PC-9 (cell line): ENCODE measurements around the gene SLC16A8. TPM values are rescaled to one million over a fixed set of nuclear protein-coding genes. Genes with fewer than 3 reads are reported as not detected.

Experiments
- BruUV-seq: library from RNA; stranded (reverse); fragments of 400-500 nt; replicated peaks from 2 replicates; lab custom pipeline; 2021; lab: Mats Ljungman, UMichigan
- CTCF ChIA-PET: fragments of 300-600 bp; sonication (Branson Sonifier 250); formaldehyde crosslinking; loops from one replicate; lab custom pipeline; 2022; ENCODE audit warnings: antibody characterized with exemption; lab: Charles Lee
- POLR2A ChIA-PET: fragments of 300-600 bp; sonication (Branson Sonifier 250); formaldehyde crosslinking; loops from one replicate; lab custom pipeline; 2022; ENCODE audit warnings: antibody characterized with exemption; ENCODE audit not compliant: unreplicated experiment; lab: Charles Lee
- DNase-seq, 2 experiments: peaks; one replicate each; pipeline versions ENCODE4 v3.0.0 to v3.0.0-alpha.2; 2015 to 2022; ENCODE audit warnings: mixed read lengths in 1 of 2
- H2AFZ ChIP-seq: fragments of 200-600 bp; sonication (generic); 2 replicates; pipeline ENCODE4 v1.8.1; 2017; ENCODE audit warnings: antibody characterized with exemption
- H3F3A ChIP-seq: fragments of 200-600 bp; sonication (generic); 2 replicates; pipeline ENCODE4 v1.8.1; 2017; ENCODE audit warnings: antibody characterized with exemption, mild to moderate bottlenecking, low read depth; ENCODE audit not compliant: insufficient read depth
- H3K27ac ChIP-seq: fragments of 200-600 bp; sonication (generic); 2 replicates; pipeline ENCODE4 v1.6.1; 2016; ENCODE audit warnings: mixed run types
- H3K27me3 ChIP-seq: fragments of 200-600 bp; sonication (generic); 2 replicates; pipeline ENCODE4 v1.6.1; 2016; ENCODE audit warnings: low read depth, mixed run types; ENCODE audit not compliant: insufficient read depth
- H3K36me3 ChIP-seq: fragments of 200-600 bp; sonication (generic); 2 replicates; pipeline ENCODE4 v1.6.1; 2016; ENCODE audit warnings: low read depth, mixed run types
- H3K4me1 ChIP-seq: fragments of 200-600 bp; sonication (generic); replicated peaks from 2 replicates; pipeline ENCODE4 v1.6.1; 2016; ENCODE audit warnings: mixed run types; ENCODE audit not compliant: insufficient read depth
- H3K4me2 ChIP-seq: fragments of 200-600 bp; sonication (generic); 2 replicates; pipeline ENCODE4 v1.6.1; 2017; ENCODE audit warnings: mixed run types
- H3K4me3 ChIP-seq: fragments of 200-600 bp; sonication (generic); 2 replicates; pipeline ENCODE4 v1.6.1; 2016; ENCODE audit warnings: mixed run types
- H3K79me2 ChIP-seq: fragments of 200-600 bp; sonication (generic); 2 replicates; pipeline ENCODE4 v1.6.1; 2017; ENCODE audit warnings: low read depth, mixed run types
- H3K9me2 ChIP-seq: fragments of 200-600 bp; sonication (generic); 2 replicates; pipeline ENCODE4 v1.8.1; 2017; ENCODE audit warnings: mild to moderate bottlenecking; ENCODE audit not compliant: insufficient read depth
- H3K9me3 ChIP-seq: fragments of 200-600 bp; sonication (generic); 2 replicates; pipeline ENCODE4 v1.8.1; 2016; ENCODE audit warnings: low read depth; ENCODE audit not compliant: insufficient read depth
- H4K20me1 ChIP-seq: fragments of 200-600 bp; sonication (generic); 2 replicates; pipeline ENCODE4 v1.8.1; 2017; ENCODE audit not compliant: insufficient read depth
- EZH2 ChIP-seq: fragments of 200-600 bp; sonication (generic); IDR thresholded peaks from 2 replicates; pipeline ENCODE4 v1.8.0; 2017; ENCODE audit warnings: antibody characterized with exemption, low read depth
- intact Hi-C: fragments of 100-400 bp; cut with micrococcal nuclease; formaldehyde crosslinking; loops from one replicate; pipeline ENCODE4 v1.10.0; 2022; ENCODE audit not compliant: unreplicated experiment
- total RNA-seq: library from RNA; stranded (reverse); gene quantifications from 2 replicates; pipeline ENCODE4 v1.2.3, GENCODE V29; 2021
- TF ChIP-seq, protein P1 (sequence below): fragments of 200-600 bp; sonication (generic); conservative IDR thresholded peaks from 2 replicates; pipeline ENCODE4 v1.6.1; 2017; ENCODE audit warnings: mixed run types, antibody characterized with exemption, mild to moderate bottlenecking, moderate library complexity

The SLC16A8 gene
- total RNA-seq, 1 experiment from 2014 or later = not detected

DNA sequence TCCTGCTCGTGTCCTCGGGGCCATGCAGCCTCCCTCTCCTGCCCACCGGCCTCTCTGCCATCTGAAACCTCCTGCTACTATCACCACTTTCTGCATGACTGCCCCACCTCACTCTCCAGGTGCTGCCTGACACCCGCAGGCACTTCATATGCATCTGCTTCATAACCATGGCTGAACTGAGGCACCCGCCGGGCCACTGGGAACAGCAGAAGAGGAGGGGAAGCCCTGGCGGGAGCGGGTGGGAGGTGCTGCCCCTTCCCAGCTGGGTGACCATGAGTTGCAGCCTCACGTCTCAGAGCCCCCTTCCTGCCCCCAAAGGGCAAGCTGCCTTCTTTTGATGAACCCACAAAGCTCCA, 48.5 kb downstream of the SLC16A8 start:
- no peak overlapping the region for H3K4me3 ChIP-seq
- ChIA-PET CTCF (interaction anchor here (0.6 kb wide), 1 partner anchor 654 kb away, joined by 3 read pairs; no protein-coding TSS in a partner anchor), POLR2A (no interaction called here)
- H3F3A ChIP-seq = no peaks in the 10 kb centered on the region
- H3K27me3 ChIP-seq = no peaks in the 10 kb centered on the region
- H3K36me3 ChIP-seq = no peaks in the 10 kb centered on the region
- peaks cover 13% of the 10 kb centered on the region for H3K4me1 ChIP-seq
- H3K27ac ChIP-seq = no peak overlapping the region
- no peak for DNase-seq
- no peak overlapping the region for H3K4me2 ChIP-seq
- intact Hi-C loops = no loop called here
- BruUV-seq = no TSS peak
- H3K9me2 ChIP-seq = no peaks in the 10 kb centered on the region
- TF ChIP-seq, protein P1, sequence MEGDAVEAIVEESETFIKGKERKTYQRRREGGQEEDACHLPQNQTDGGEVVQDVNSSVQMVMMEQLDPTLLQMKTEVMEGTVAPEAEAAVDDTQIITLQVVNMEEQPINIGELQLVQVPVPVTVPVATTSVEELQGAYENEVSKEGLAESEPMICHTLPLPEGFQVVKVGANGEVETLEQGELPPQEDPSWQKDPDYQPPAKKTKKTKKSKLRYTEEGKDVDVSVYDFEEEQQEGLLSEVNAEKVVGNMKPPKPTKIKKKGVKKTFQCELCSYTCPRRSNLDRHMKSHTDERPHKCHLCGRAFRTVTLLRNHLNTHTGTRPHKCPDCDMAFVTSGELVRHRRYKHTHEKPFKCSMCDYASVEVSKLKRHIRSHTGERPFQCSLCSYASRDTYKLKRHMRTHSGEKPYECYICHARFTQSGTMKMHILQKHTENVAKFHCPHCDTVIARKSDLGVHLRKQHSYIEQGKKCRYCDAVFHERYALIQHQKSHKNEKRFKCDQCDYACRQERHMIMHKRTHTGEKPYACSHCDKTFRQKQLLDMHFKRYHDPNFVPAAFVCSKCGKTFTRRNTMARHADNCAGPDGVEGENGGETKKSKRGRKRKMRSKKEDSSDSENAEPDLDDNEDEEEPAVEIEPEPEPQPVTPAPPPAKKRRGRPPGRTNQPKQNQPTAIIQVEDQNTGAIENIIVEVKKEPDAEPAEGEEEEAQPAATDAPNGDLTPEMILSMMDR = no peak
- no peak for TF ChIP-seq EZH2
- H3K79me2 ChIP-seq = no peaks in the 10 kb centered on the region
- H3K9me3 ChIP-seq = no peaks in the 10 kb centered on the region
- no peaks in the 10 kb centered on the region for H4K20me1 ChIP-seq
- no peak overlapping the region for H2AFZ ChIP-seq

DNA sequence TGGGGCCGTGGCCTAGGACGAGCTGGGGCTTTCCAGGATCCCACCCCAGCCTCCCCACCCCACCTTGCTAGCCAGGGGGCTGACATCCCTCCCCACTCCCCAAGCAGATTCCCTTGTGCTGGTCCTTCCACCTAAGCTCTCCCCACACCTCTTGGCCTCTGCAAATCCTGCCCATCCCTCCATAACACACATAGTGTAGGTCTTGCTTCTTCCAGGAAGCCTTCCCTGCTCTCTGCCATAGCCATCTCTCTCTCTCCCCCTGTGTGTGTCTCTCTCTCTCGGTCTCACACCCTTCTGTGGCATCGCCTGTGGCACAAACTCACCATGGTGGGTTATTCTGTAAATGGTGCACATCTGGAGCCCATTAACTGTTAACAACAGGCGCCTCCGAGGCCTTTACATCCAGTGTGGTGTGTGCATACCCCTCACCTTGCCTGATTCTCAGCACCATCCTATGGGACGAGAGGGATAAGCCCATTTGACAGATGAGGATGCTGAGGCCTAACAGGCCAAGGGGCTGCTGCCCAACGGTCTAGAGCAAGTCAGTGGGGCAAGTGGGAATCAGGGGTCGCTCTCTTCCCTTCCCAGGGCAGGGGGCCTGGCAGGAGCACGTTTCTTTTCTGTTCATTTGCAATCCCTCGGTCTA, 49.0 kb downstream of the SLC16A8 start:
- Histone ChIP-seq H3K4me3 (no peak overlapping the region), H3K27me3 (no peaks in the 10 kb centered on the region), H3K27ac (no peak overlapping the region), H3K4me2 (0 out of 2 replicates have a peak overlapping the region, but pooled peaks have one; percentile 7), H4K20me1 (no peaks in the 10 kb centered on the region), H2AFZ (no peak overlapping the region), H3F3A (no peaks in the 10 kb centered on the region), H3K36me3 (no peaks in the 10 kb centered on the region), H3K9me2 (no peaks in the 10 kb centered on the region), H3K4me1 (peaks cover 13% of the 10 kb centered on the region), H3K9me3 (no peaks in the 10 kb centered on the region), H3K79me2 (no peaks in the 10 kb centered on the region)
- POLR2A ChIA-PET = no interaction called here
- no peak for DNase-seq
- TSS peak; percentile 45 for BruUV-seq
- TF ChIP-seq EZH2 = no peak
- TF ChIP-seq, protein P1 = no peak
- CTCF ChIA-PET = interaction anchor here (0.5 to 1.3 kb wide), 3 partner anchors 17 to 1286 kb away, joined by 3 to 6 read pairs (median 3); no protein-coding TSS in a partner anchor
- intact Hi-C loops = no loop called here

DNA sequence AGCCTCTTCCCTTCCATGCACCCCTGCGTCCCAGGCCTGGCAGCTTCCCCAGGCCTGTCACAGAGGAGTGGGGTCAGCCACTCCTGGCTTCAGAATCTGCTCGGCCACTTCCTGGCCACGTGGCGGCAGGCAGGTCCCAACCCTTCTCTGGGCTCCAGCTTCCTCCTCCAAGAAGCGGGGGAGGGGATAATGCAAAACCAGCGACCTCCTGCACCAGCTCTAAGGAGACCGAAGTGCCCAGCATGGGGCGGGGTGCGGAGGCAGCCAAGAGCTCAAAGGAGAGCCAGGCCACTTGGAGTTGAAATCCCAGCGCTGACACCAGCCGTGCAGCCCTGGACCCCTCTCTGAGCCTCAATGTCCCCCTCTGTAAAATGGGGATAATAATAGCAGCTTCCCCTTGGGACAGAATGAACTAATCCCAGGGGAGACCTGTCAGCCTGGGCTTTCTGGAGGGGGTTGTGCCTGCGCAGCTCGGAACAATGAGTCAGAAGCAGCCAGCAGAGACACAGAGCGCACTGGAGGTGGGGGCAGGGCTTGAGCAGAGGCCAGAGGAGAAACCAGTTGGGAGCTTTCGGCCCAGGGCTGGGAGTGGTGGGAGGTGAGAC, 49.6 kb downstream of the SLC16A8 start:
- BruUV-seq = no TSS peak

More for the DNA sequence above, 49.6 kb downstream of the SLC16A8 start:
- CTCF ChIA-PET = interaction anchor here (0.5 to 1.3 kb wide), 2 partner anchors 18 to 1286 kb away, joined by 3 to 6 read pairs; no protein-coding TSS in a partner anchor
- H4K20me1 ChIP-seq = no peaks in the 10 kb centered on the region
- H2AFZ ChIP-seq = no peak overlapping the region
- H3K27ac ChIP-seq = no peak overlapping the region
- POLR2A ChIA-PET = no interaction called here
- no peaks in the 10 kb centered on the region for H3F3A ChIP-seq
- peak; percentile 74 to 84 for DNase-seq
- H3K9me2 ChIP-seq = no peaks in the 10 kb centered on the region
- H3K4me1 ChIP-seq = peaks cover 13% of the 10 kb centered on the region
- intact Hi-C loops = no loop called here
- H3K79me2 ChIP-seq = no peaks in the 10 kb centered on the region
- H3K27me3 ChIP-seq = 0 out of 2 replicates have a peak, but pooled peaks cover 4% of the 10 kb centered on the region
- TF ChIP-seq, protein P1 = no peak
- TF ChIP-seq EZH2 = no peak
- no peak overlapping the region for H3K4me3 ChIP-seq
- H3K36me3 ChIP-seq = no peaks in the 10 kb centered on the region
- H3K9me3 ChIP-seq = no peaks in the 10 kb centered on the region
- H3K4me2 ChIP-seq = peak overlapping the region; percentile 39; the same call in 1 of the 2 replicates
